ENCODE results near the gene DCLK1.

- TF ChIP-seq CTCF (IDR thresholded peaks at IDR 0.05) (no peak), POLR2A (IDR thresholded peaks at IDR 0.05) (no peak)
These were observed 43.2 kb downstream of the DCLK1 start for GRCh38 chr13:36088001-36088400.
